Mucosa of descending colon (tissue), 3 donors: ENCODE measurements around the gene WNK2. TPM values are rescaled to one million over a fixed set of nuclear protein-coding genes. Genes with fewer than 3 reads are reported as not detected.

ENCODE experiments used
- ATAC-seq: fragments of 200-7000 bp; cut with Tn5 transposase; one replicate; pipeline ENCODE4 v1.9.1; 2020; ENCODE audit warnings: mild to moderate bottlenecking, moderate library complexity
- DNase-seq, 3 donors: peaks; one replicate each; pipeline ENCODE4 v3.0.0-alpha.2; 2020
- H3K36me3 ChIP-seq: fragments of 200-600 bp; one replicate; pipeline ENCODE4 v1.8.0; 2021; ENCODE audit warnings: low read depth, mild to moderate bottlenecking
- H3K4me1 ChIP-seq: fragments of 200-600 bp; one replicate; pipeline ENCODE4 v1.8.0; 2021; ENCODE audit warnings: low read depth, mild to moderate bottlenecking
- H3K4me3 ChIP-seq: fragments of 200-600 bp; one replicate; pipeline ENCODE4 v1.8.0; 2021; ENCODE audit warnings: mild to moderate bottlenecking
- H3K9me3 ChIP-seq: fragments of 200-600 bp; one replicate; pipeline ENCODE4 v1.8.0; 2021; ENCODE audit warnings: mild to moderate bottlenecking
- intact Hi-C, 2 donors: fragments of 100-400 bp; cut with DNase I in 1 of 2; cut with micrococcal nuclease in 1 of 2; formaldehyde crosslinking; loops; one replicate each; pipeline versions ENCODE4 v1.11.0 to v1.11.1; 2022; cut with DNase I, micrococcal nuclease
- total RNA-seq, 3 donors: library from RNA; stranded (reverse); fragmentation: NEBNext Ultra II Directional in 2 of 3; extraction: Animal tissue kit (Norgen Biotek cat#: 25700) in 2 of 3; gene quantifications; one replicate each; pipeline versions ENCODE4 v1.2.1 to v1.2.4, GENCODE V29; 2021 to 2023
- TF ChIP-seq, protein P1 (sequence below): fragments of 200-600 bp; IDR thresholded peaks from one replicate; pipeline ENCODE4 v1.8.0; 2022; ENCODE audit warnings: antibody characterized with exemption, mild to moderate bottlenecking
- donor health status: DM: no; HTN: no; CAD: no; lungs with moderate emphysema.
- donor health status: DM: no; HTN: no; CAD: no.
- donor health status: DM: no; HTN: yes; CAD: no.

The WNK2 gene
- total RNA-seq, 3 donors from 2014 or later = 175 to 276 (median 201) TPM

DNA sequence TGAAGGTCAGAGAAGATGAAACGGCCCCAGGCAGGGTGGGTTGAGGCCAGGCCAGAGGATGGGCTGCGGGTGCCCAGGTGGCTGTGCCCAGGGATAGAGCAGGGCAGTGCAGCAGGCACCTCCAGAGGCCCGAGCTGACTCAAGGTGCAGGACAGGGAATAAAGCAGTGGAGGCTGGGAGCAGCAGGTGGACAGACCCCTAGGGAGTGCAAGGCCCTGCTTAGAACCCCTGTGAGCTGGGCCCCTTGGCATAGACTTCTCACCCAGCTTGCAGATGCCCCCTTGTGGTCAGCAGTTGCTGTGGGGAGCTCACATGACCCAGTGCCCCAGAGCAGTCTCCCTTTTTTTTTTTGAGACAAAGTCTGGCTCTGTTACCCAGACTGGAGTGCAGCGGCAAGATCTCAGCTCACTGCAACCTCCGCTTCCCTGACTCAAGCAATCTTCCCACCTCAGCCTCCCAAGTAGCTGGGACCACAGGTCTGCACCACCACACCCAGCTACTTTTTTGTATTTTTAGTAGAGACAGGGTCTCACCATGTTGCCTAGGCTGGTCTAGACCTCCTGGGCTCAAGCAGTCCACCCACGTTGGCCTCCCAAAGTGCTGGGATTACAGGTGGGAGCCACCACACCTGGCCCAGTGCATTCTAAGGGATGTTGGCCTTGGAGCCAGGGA is 118.8 kb downstream of the WNK2 start:
- Histone ChIP-seq H3K36me3 (no peaks in the 10 kb centered on the region), H3K4me3 (no peak overlapping the region), H3K4me1 (peaks cover 30% of the 10 kb centered on the region), H3K9me3 (no peaks in the 10 kb centered on the region)
- intact Hi-C loops = loop anchor here (10.0 kb wide), 2 partner anchors 138 to 148 kb away; no protein-coding TSS in a partner anchor
- TF ChIP-seq, protein P1, sequence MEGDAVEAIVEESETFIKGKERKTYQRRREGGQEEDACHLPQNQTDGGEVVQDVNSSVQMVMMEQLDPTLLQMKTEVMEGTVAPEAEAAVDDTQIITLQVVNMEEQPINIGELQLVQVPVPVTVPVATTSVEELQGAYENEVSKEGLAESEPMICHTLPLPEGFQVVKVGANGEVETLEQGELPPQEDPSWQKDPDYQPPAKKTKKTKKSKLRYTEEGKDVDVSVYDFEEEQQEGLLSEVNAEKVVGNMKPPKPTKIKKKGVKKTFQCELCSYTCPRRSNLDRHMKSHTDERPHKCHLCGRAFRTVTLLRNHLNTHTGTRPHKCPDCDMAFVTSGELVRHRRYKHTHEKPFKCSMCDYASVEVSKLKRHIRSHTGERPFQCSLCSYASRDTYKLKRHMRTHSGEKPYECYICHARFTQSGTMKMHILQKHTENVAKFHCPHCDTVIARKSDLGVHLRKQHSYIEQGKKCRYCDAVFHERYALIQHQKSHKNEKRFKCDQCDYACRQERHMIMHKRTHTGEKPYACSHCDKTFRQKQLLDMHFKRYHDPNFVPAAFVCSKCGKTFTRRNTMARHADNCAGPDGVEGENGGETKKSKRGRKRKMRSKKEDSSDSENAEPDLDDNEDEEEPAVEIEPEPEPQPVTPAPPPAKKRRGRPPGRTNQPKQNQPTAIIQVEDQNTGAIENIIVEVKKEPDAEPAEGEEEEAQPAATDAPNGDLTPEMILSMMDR = peak; percentile 44
- ATAC-seq (peak; percentile 35), DNase-seq (peak in 2 of 3 donors; percentile 75 to 83)

DNA sequence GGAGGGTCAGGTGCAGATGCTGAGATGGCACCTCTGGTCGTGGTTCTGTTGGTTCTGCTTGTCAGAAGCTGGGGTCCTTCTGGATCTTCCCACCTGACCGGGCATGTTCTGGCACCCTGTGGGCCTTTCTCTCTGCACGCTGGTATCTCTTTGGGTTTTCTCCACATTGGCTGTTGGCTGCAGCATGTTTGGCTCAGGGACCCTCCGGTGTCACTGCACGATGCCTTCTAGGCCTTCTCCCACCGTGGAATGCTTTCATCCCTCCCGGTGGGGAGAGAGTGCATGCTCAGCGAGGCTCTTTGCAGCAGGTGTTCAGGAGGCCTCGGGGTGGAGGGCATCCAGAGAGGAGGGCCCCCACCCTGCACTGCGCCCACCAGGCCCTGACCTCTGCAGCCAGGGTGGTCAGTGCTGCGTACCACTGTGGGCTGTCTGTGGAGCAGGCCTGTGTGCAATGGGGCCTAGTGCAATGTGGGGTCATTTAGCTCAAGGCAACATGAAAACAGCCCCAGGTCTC is 119.4 kb downstream of the WNK2 start:
- DNase-seq = peak in 1 of 3 donors; percentile 19

DNA sequence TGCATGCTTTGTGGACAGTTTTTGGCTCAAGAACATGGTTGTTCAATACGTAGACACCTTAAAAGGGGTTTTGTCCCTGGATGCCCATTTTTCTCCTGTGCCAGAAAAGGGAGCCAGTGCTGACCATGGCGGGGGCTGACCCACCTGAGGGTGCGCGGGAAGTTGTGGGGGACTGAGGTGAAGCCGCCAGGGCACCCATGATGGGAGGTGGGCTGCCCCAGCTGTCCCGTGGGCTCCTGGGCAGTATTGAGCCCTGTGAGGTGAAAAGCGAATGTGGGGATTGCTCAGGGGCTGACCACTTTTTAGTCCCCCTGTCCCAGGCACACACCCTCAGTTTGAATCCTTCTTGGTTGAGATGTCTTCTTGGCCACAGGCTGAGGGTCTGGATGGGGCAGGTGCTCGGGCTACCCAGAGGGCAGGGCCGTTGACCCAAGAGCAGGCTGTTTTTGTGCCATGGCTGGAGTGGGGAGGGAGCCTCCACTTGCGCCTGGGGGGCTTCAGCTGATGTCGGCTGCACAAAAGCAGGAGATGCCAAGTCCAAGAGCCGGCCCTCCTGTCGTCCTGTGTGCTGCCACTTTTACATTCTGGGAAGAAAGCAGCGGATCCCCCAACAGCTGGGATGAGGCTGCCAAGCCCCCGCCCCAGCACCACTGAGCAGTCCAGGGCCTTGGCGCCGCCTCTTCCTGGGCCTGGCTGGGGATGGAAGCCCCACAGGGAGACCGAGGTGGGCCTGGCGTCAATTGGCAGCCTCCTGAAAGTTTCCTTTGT is 120.1 kb downstream of the WNK2 start:
- H3K4me3 ChIP-seq = no peak overlapping the region
- intact Hi-C loops = loop anchor here (10.0 kb wide), 2 partner anchors 139 to 149 kb away; no protein-coding TSS in a partner anchor
- H3K4me1 ChIP-seq = peaks cover 17% of the 10 kb centered on the region
- ATAC-seq (no peak), DNase-seq (peak in 1 of 3 donors; percentile 30)
- TF ChIP-seq, protein P1 = no peak
- H3K9me3 ChIP-seq = no peaks in the 10 kb centered on the region
- no peaks in the 10 kb centered on the region for H3K36me3 ChIP-seq

More for the DNA sequence above, 119.4 kb downstream of the WNK2 start:
- intact Hi-C loops = loop anchor here (10.0 kb wide), 2 partner anchors 139 to 149 kb away; no protein-coding TSS in a partner anchor
- Histone ChIP-seq H3K4me1 (peaks cover 24% of the 10 kb centered on the region), H3K36me3 (no peaks in the 10 kb centered on the region), H3K4me3 (no peak overlapping the region), H3K9me3 (no peaks in the 10 kb centered on the region)
- TF ChIP-seq, protein P1 = no peak
- no peak for ATAC-seq

DNA sequence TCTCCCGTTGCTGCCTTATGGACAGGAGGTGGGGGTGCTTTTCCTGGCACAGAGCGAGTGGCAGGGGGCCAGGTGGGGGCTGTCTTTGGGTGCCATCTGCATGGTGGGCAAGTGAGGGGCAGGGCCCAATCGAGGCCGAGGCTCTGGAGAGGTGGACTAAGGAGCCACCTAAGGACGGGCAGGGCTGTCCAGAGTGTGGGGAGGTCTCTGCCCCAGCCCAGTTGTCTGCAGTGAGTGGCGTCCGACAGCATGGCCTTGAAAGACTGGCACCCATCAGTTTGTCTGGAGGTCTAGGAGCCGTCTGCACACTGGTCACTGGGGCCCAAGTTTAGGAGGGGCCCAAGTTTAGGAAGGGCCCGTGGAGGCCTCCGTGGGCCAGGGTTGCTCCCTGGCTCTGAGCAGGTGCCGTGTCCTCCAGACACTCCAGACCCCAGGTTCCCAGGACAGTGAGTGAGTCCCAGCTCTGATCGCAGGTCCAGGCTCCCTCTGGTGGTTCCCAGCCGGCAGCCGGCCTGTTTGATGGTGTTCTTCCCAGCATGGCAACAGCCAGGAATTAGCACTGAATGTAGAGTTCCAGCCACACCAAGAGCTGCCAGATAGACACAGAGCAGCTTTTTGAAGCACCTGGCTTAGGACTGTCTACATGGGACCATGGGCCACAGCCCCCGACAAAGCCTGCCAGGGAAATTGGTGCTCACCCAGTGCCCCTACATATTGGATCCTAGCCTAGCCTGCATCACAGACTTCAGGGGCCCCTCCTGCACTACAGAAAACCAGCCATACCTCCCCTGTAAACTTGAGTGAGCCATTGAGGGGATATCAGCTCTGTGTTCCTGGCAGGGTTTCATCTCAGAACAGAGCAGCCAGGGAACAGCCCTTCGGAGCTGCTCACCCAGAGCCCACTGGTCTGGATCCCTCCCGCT is 120.9 kb downstream of the WNK2 start:
- H3K4me3 ChIP-seq = no peak overlapping the region
- H3K4me1 ChIP-seq = peaks cover 10% of the 10 kb centered on the region
- no peaks in the 10 kb centered on the region for H3K36me3 ChIP-seq
- DNase-seq (peak in 2 of 3 donors; percentile 61 to 65), ATAC-seq (peak; percentile 37)
- intact Hi-C loops = loop anchor here (10.0 kb wide), 2 partner anchors 140 to 150 kb away; no protein-coding TSS in a partner anchor
- no peaks in the 10 kb centered on the region for H3K9me3 ChIP-seq
- TF ChIP-seq, protein P1 = no peak
